Activated CD8-positive, alpha-beta T cell treated with anti-CD3 and anti-CD28 coated beads for 36 hours (primary cell): ENCODE data around the gene PI4KA. TPM values are rescaled to one million over a fixed set of nuclear protein-coding genes. Genes with fewer than 3 reads are reported as not detected.
A peak's percentile ranks its signal among the peaks of the same experiment; 100 is the strongest.
"Not testable (repeated sequence)": the region's sequence is repeated elsewhere in the genome, so short reads cannot be mapped to it uniquely, and the experiment has no call there.

ENCODE experiments used
- ATAC-seq: fragments of 200-7000 bp; cut with Tn5 transposase; one replicate; pipeline ENCODE4 v1.10.0; 2021; ENCODE audit warnings: mild to moderate bottlenecking, moderate library complexity
- CTCF ChIA-PET: fragments of 350-600 bp; sonication (Branson Sonifier 250); formaldehyde crosslinking; loops from one replicate; lab custom pipeline; 2021; ENCODE audit warnings: antibody characterized with exemption; lab: Charles Lee
- POLR2A ChIA-PET: fragments of 350-600 bp; sonication (Branson Sonifier 250); formaldehyde crosslinking; loops from one replicate; lab custom pipeline; 2021; ENCODE audit warnings: antibody characterized with exemption; lab: Charles Lee
- DNase-seq: peaks from one replicate; pipeline ENCODE4 v3.0.0-alpha.2; 2020
- H3K27ac Mint-ChIP-seq: one replicate; pipeline ENCODE4 v1.8.0; 2021; ENCODE audit warnings: mild to moderate bottlenecking, mixed read lengths
- H3K27me3 Mint-ChIP-seq: one replicate; pipeline ENCODE4 v1.8.0; 2021; ENCODE audit warnings: mixed read lengths
- H3K36me3 Mint-ChIP-seq: one replicate; pipeline ENCODE4 v1.8.0; 2021; ENCODE audit warnings: low read depth, mixed read lengths
- H3K4me1 Mint-ChIP-seq: one replicate; pipeline ENCODE4 v1.8.0; 2021; ENCODE audit warnings: low read depth, mixed read lengths
- H3K4me3 Mint-ChIP-seq: one replicate; pipeline ENCODE4 v1.8.0; 2021; ENCODE audit warnings: mild to moderate bottlenecking, moderate library complexity, mixed read lengths
- H3K9me3 Mint-ChIP-seq: one replicate; pipeline ENCODE4 v1.8.0; 2021; ENCODE audit warnings: mixed read lengths
- intact Hi-C: fragments of 100-400 bp; cut with micrococcal nuclease; formaldehyde crosslinking; loops from one replicate; pipeline ENCODE4 v1.10.0; 2022
- total RNA-seq, 2 experiments: library from RNA; stranded (reverse); gene quantifications; one replicate each; pipeline ENCODE4 v1.2.3, GENCODE V29; 2021
- TF ChIP-seq, protein P1 (sequence below): fragments of 200-600 bp; IDR thresholded peaks from one replicate; pipeline ENCODE4 v1.8.0; 2022; ENCODE audit warnings: antibody characterized with exemption, mild to moderate bottlenecking

The PI4KA gene
- total RNA-seq, 2 experiments from 2014 or later: 63.9 to 64.1 TPM

DNA sequence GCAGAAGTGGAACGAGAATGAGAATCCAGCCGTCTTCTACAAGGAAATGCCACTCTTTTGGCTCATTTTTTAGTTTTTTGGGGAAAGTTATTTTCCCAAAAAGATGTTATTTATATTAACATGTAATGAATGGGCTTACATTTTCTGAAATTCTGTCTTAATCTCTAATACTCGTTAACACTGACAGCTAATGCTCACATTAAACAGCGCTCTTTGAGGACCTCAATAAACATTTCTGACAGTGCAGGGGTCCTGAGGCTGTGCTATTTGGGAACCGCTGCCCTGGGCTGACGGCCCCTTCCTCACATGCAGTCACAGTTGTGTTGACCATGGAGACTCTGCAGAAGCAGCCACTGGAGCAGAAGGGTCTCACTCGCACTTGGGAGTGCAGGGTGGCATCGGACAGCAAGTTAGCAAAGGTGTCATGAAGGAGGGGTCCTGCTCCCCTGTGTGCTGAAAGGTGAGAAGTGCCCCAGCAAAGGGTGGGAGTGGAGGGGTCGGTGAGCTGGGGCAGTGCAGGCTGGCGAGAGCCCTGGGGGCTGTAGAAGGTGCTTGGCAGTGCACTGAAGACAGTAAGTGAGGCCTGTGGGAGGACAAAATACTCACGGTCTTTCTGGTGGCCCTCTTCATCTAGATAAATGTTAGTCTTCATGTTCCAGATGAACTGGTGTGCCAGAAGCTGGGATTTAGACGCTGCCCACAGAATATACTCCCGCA, 137.8 kb downstream of the PI4KA start:
- no peak overlapping the region for H3K27ac Mint-ChIP-seq
- CTCF ChIA-PET: interaction anchor here (1.2 kb wide), 1 partner anchor 22 kb away, joined by 3 read pairs; no protein-coding TSS in a partner anchor
- DNase-seq (no peak), ATAC-seq (no peak)
- no peaks in the 10 kb centered on the region for H3K4me1 Mint-ChIP-seq
- POLR2A ChIA-PET: no interaction called here
- H3K9me3 Mint-ChIP-seq: no peaks in the 10 kb centered on the region
- no peaks in the 10 kb centered on the region for H3K27me3 Mint-ChIP-seq
- H3K4me3 Mint-ChIP-seq: no peak overlapping the region
- peaks cover 3% of the 10 kb centered on the region for H3K36me3 Mint-ChIP-seq
- TF ChIP-seq, protein P1, sequence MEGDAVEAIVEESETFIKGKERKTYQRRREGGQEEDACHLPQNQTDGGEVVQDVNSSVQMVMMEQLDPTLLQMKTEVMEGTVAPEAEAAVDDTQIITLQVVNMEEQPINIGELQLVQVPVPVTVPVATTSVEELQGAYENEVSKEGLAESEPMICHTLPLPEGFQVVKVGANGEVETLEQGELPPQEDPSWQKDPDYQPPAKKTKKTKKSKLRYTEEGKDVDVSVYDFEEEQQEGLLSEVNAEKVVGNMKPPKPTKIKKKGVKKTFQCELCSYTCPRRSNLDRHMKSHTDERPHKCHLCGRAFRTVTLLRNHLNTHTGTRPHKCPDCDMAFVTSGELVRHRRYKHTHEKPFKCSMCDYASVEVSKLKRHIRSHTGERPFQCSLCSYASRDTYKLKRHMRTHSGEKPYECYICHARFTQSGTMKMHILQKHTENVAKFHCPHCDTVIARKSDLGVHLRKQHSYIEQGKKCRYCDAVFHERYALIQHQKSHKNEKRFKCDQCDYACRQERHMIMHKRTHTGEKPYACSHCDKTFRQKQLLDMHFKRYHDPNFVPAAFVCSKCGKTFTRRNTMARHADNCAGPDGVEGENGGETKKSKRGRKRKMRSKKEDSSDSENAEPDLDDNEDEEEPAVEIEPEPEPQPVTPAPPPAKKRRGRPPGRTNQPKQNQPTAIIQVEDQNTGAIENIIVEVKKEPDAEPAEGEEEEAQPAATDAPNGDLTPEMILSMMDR: no peak
- intact Hi-C loops: no loop called here

DNA sequence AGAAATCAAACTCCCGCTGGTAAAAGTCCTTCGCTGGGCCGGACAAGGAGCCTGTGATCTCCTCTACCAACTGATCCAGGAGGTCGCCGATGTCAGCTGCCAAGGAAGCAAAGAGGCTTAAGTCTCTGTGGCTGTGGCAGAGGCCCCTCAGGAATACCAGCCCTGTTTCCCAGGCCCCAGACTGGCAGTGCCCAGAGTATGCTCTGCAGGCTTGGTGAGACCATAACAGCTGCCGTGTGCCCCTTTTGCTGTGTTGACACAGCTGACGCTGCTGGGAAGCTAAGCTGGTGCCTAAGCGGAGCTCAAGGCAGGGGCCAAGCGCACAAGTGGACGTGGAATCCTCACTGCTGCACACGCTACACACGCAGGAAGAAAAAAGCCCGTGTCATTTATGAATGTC, 139.9 kb downstream of the PI4KA start:
- H3K27ac Mint-ChIP-seq, H3K4me1 Mint-ChIP-seq, H3K4me3 Mint-ChIP-seq, intact Hi-C loops, H3K9me3 Mint-ChIP-seq, H3K36me3 Mint-ChIP-seq, DNase-seq, POLR2A ChIA-PET, H3K27me3 Mint-ChIP-seq, CTCF ChIA-PET, ATAC-seq: not testable (repeated sequence)

DNA sequence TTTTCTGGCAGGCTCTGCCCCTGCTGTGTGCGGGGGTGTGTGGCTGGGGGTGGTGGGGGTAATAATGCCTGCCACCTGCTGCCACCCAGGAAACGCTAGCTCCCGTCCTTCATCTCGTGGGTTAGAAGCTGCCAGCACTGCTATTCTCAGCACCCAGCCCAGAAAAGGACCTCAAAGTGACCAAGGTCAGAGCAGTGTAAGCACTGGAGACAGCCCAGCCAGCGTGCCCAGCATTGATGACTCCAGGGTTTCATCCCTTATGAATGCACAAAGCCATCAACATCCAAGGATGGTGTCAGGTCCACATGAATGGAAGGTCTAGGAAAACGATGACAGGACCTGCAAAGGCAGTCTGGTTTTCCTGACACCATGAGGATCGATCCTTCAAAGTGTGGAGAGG, 140.6 kb downstream of the PI4KA start:
- H3K27me3 Mint-ChIP-seq, H3K36me3 Mint-ChIP-seq, intact Hi-C loops, H3K4me1 Mint-ChIP-seq, H3K9me3 Mint-ChIP-seq, POLR2A ChIA-PET, H3K27ac Mint-ChIP-seq, H3K4me3 Mint-ChIP-seq, ATAC-seq, DNase-seq, CTCF ChIA-PET: not testable (repeated sequence)

DNA sequence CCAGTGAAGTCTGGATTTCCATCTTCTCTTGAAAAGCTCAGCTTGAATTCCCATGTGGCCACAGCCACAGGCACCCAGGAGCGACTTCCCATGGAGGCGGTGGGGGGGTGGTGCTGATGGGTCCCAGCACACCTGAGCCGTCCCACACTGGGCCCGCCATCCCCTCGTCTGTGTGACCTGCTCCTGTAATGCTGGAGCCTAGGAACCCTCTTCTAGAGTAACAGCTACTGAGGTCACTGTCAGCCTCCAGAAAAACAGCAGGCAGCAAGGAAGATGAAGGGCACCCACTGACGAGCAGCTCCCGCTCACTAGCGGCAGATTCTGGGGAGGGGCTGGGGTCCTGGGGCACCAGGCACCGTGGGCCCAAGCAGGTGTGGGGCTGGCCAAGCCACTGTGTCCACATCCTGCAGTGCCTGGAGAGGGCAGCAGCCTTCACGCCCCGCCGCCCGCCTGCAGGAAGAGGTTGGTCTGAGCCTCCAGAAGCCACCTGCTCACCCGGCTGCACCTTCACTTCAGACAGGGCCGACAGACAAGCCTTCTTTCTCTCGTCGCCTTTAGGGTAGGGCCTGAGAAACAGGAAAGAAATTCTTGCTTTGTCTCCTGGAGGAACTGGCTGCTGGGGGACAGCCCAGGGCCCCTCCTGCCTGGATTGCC, 141.3 kb downstream of the PI4KA start:
- H3K4me1 Mint-ChIP-seq, DNase-seq, POLR2A ChIA-PET, ATAC-seq, intact Hi-C loops, H3K27ac Mint-ChIP-seq, H3K9me3 Mint-ChIP-seq, H3K27me3 Mint-ChIP-seq, H3K36me3 Mint-ChIP-seq, CTCF ChIA-PET, H3K4me3 Mint-ChIP-seq: not testable (repeated sequence)

DNA sequence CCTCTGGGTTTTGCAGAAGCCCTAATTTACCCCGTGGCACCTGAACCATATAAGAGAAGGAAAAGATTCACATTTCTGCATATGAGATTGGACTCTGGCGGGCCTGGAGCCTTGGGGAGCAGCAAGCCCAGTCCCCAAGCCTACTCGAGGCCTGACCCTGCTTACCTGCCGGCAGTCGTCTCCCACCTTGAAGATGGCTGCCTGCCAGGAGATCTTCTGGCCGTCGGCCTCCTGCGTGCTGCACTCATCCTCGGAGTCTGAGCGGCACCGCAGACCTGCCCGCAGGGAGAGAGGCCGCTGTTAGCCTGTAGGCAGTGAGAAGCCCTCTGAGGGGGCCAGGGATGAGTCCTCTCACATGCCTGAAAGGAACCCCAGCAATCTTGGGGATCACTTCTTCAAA, 145.5 kb downstream of the PI4KA start:
- H3K27ac Mint-ChIP-seq, POLR2A ChIA-PET, H3K4me1 Mint-ChIP-seq, ATAC-seq, H3K36me3 Mint-ChIP-seq, H3K4me3 Mint-ChIP-seq, CTCF ChIA-PET, intact Hi-C loops, DNase-seq, H3K27me3 Mint-ChIP-seq, H3K9me3 Mint-ChIP-seq: not testable (repeated sequence)

DNA sequence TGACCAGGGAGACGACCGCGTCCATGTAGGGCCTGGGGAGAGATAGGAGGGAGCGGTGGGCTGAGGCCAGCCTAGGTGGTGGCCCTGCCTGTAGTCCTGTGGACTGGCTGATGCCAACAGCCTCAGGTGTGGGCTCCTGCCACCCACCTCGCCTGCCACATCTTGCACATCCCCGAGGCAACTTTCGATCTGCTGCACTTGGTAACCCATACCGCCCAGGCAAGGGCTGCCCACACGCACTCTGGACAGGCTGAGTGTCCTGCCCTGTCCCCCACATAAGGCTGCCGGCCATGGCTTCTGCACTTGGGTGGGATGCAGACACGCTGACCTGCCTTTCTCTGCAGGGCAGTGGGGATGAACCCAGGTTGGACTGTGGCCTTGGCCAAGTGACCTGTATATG, 148.6 kb downstream of the PI4KA start:
- H3K36me3 Mint-ChIP-seq, H3K27ac Mint-ChIP-seq, H3K4me1 Mint-ChIP-seq, H3K9me3 Mint-ChIP-seq, ATAC-seq, CTCF ChIA-PET, H3K27me3 Mint-ChIP-seq, intact Hi-C loops, H3K4me3 Mint-ChIP-seq, POLR2A ChIA-PET, DNase-seq: not testable (repeated sequence)

DNA sequence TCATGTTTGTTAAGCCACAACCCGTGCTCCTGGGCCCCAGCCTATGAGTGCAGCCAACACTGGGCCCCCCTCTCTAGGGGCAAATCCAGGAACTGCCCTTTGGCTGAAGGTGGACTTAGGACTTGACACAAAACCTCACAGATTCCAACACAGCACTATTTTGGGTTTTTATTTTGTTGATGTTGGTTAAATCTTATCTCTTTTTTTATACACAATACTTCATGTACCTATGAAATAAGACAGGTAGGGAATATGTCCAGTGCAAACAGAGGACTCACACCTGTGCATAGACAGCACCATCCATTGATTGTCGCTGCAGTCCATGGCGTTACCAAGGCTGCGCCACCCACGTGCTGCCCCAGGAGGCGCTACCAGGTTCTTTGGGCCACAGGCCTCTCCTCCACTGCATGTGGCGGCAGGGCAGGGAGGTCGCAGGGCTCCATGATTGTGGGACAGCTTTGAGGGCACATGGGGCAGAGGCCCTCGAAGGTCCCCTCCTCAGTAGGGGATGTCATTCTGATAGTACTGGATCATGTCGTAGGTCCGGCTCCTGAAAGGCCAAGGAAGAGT, 151.0 kb downstream of the PI4KA start:
- DNase-seq, ATAC-seq, H3K4me3 Mint-ChIP-seq, H3K36me3 Mint-ChIP-seq, H3K27ac Mint-ChIP-seq, CTCF ChIA-PET, H3K9me3 Mint-ChIP-seq, POLR2A ChIA-PET, H3K27me3 Mint-ChIP-seq, intact Hi-C loops, H3K4me1 Mint-ChIP-seq: not testable (repeated sequence)

DNA sequence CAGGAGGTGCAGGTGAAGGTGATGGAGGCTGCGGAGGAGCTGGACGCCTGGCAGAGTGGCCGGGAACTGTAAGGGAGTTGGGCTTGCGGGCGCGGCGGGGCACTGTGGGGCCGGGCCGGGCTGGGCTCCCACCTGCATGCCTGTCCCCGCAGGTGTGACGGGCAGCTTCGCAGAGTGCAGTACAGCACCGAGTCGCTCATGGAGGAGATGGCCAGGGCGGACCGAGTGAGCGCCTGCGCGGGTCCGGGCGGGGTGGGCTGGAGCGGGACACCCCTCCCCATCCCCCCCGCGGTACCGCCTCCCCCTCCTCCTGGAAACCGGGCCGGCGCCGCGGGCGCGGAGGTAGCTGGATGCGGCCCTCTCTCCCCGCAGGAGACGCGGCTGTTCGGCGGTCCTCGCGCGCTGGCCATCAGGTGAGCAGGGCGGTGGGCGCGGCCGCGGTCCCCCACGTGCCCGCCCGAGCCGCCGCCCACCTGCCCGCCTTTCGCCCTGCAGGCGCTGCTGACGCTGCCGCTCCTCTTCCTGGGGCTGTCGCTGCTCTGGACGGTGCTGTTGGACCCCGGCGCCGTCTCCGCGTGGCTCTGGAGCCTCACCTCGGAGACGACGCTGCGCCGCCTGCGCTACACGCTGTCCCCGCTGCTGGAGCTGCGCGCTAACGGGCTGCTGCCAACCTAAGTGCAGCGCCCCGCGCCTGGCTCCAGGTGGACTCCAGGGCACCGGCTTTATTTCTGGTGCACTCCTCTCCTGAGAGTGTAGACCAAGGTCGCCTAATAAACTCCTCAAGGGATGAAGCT, 154.6 kb downstream of the PI4KA start:
- POLR2A ChIA-PET, H3K27ac Mint-ChIP-seq, H3K9me3 Mint-ChIP-seq, H3K27me3 Mint-ChIP-seq, H3K36me3 Mint-ChIP-seq, H3K4me1 Mint-ChIP-seq, intact Hi-C loops, ATAC-seq: not testable (repeated sequence)
- peak; percentile 23 for DNase-seq
- CTCF ChIA-PET: interaction anchor here (0.7 to 1.8 kb wide), 5 partner anchors 38 to 285 kb away, joined by 3 to 4 read pairs (median 3); no protein-coding TSS in a partner anchor
- peak overlapping the region; percentile 48 for H3K4me3 Mint-ChIP-seq

DNA sequence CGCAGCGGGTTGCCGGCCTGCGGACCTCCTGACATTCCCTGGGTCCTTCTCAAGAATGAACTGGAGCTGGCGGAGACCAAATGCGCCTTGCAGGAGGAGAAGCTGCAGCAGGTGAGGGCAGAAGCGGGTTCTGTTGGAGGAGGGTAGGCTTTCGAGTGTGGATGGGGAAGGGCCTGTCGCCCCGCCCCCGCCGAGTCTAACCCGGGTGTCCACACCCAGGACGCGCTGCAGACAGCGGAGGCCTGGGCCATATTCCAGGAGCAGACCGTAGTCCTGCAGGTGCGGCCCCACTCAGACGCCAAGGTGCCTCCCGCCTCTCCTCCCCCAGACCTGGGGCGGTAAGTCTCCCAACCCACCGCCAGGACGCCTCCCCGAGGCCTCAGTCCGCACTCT, 155.2 kb downstream of the PI4KA start:
- ATAC-seq: peak; percentile 8
- H3K36me3 Mint-ChIP-seq, H3K4me1 Mint-ChIP-seq, H3K27me3 Mint-ChIP-seq, H3K9me3 Mint-ChIP-seq, H3K27ac Mint-ChIP-seq, intact Hi-C loops, DNase-seq, POLR2A ChIA-PET: not testable (repeated sequence)
- peak overlapping the region; percentile 84 for H3K4me3 Mint-ChIP-seq
- CTCF ChIA-PET: interaction anchor here (1.0 to 1.3 kb wide), 2 partner anchors 81 to 285 kb away, joined by 3 to 4 read pairs; no protein-coding TSS in a partner anchor
